GM21717 (cell line): ENCODE data around the gene HMGN5.

Source experiments
- ATAC-seq: cut with Tn5 transposase; IDR thresholded peaks from one replicate; pipeline ENCODE4 v1.9.1; 2021; ENCODE audit warnings: mild to moderate bottlenecking, moderate library complexity; ENCODE audit not compliant: unreplicated experiment

Gene HMGN5

GRCh38 chrX:81201671-81202455, at the start of gene HMGN5, which contains the start of gene SH3BGRL:
Gene HMGN5, minus strand, starts transcription at chrX:81201913. Its CDS starts 80,364 bp downstream, at chrX:81121549.
Gene SH3BGRL, plus strand, starts transcription at chrX:81202102. Its CDS starts 99 bp downstream, at chrX:81202201.
- peak; percentile 95 for ATAC-seq

GRCh38 chrX:81241753-81242152, 40.0 kb upstream of the HMGN5 start:
- ATAC-seq: no peak

GRCh38 chrX:81240701-81241331, 39.1 kb upstream of the HMGN5 start:
- ATAC-seq: no peak

- ATAC-seq: no peak
These were observed 36.5 kb upstream of the HMGN5 start for GRCh38 chrX:81238166-81238565.

GRCh38 chrX:81237516-81237915, 35.8 kb upstream of the HMGN5 start:
- ATAC-seq: no peak

GRCh38 chrX:81232218-81232617, 30.5 kb upstream of the HMGN5 start:
- ATAC-seq: no peak

GRCh38 chrX:81231476-81231875, 29.8 kb upstream of the HMGN5 start:
- ATAC-seq: no peak

- ATAC-seq: no peak
These were observed 28.2 kb upstream of the HMGN5 start for GRCh38 chrX:81229901-81230300.

GRCh38 chrX:81229229-81229628, 27.5 kb upstream of the HMGN5 start:
- ATAC-seq: no peak

- no peak for ATAC-seq
These were observed 14.0 kb upstream of the HMGN5 start for GRCh38 chrX:81215685-81216084.

- ATAC-seq: no peak
These were observed 7.2 kb upstream of the HMGN5 start for GRCh38 chrX:81208916-81209315.

GRCh38 chrX:81206476-81206875, 4.8 kb upstream of the HMGN5 start:
- ATAC-seq: no peak

GRCh38 chrX:81205551-81205950, 3.8 kb upstream of the HMGN5 start:
- no peak for ATAC-seq

- ATAC-seq: no peak
These were observed 1.2 kb upstream of the HMGN5 start for GRCh38 chrX:81202943-81203342.

GRCh38 chrX:81202456-81202819, 725 bp upstream of the HMGN5 start:
- ATAC-seq: no peak

GRCh38 chrX:81201071-81201470, 642 bp downstream of the HMGN5 start:
- ATAC-seq: no peak

- ATAC-seq: peak; percentile 96
These were observed 6.0 kb downstream of the HMGN5 start for GRCh38 chrX:81195712-81196111.

- no peak for ATAC-seq
These were observed 6.5 kb downstream of the HMGN5 start for GRCh38 chrX:81195259-81195658.

GRCh38 chrX:81174286-81174685, 27.4 kb downstream of the HMGN5 start:
- no peak for ATAC-seq

GRCh38 chrX:81168391-81168790, 33.3 kb downstream of the HMGN5 start:
- no peak for ATAC-seq

- peak; percentile 98 for ATAC-seq
These were observed 80.0 kb downstream of the HMGN5 start for GRCh38 chrX:81121513-81122363.
